Fibroblast of pulmonary artery (primary cell): ENCODE data around the gene HS1BP3.
A peak's percentile ranks its signal among the peaks of the same experiment; 100 is the strongest.

Source experiments
- DNase-seq: peaks from one replicate; pipeline ENCODE4 v3.0.0-alpha.2; 2010; ENCODE audit warnings: low read depth
- H3K4me3 ChIP-seq: replicated peaks from 2 replicates; pipeline ENCODE4 v1.5.1; 2011; ENCODE audit warnings: low read depth, mild to moderate bottlenecking, control low read depth, low read length, moderate library complexity
- CTCF ChIP-seq: IDR thresholded peaks from 2 replicates; pipeline ENCODE4 v1.5.1; 2011; ENCODE audit warnings: mild to moderate bottlenecking, control low read depth, low read length, inconsistent platforms; ENCODE audit errors: missing control alignments

Gene HS1BP3

GRCh38 chr2:20599001-20599600 lies 51.8 kb downstream of the HS1BP3 start:
- no peak for DNase-seq
- TF ChIP-seq CTCF: no peak
- H3K4me3 ChIP-seq: no peak overlapping the region

- H3K4me3 ChIP-seq: no peak overlapping the region
- no peak for TF ChIP-seq CTCF
- no peak for DNase-seq
Measured at GRCh38 chr2:20597860-20598183, 53.1 kb downstream of the HS1BP3 start.

GRCh38 chr2:20596973-20597859 lies 53.7 kb downstream of the HS1BP3 start:
- peak; percentile 88 for DNase-seq
- H3K4me3 ChIP-seq: no peak overlapping the region
- TF ChIP-seq CTCF: no peak

- DNase-seq: no peak
- no peak for TF ChIP-seq CTCF
- no peak overlapping the region for H3K4me3 ChIP-seq
Measured at GRCh38 chr2:20596193-20596972, 54.5 kb downstream of the HS1BP3 start.

- DNase-seq: peak; percentile 64
- H3K4me3 ChIP-seq: no peak overlapping the region
- no peak for TF ChIP-seq CTCF
Measured at GRCh38 chr2:20595439-20596192, 55.3 kb downstream of the HS1BP3 start.

- H3K4me3 ChIP-seq: no peak overlapping the region
- DNase-seq: no peak
- TF ChIP-seq CTCF: no peak
Measured at GRCh38 chr2:20594957-20595356, 55.9 kb downstream of the HS1BP3 start.
